ENCODE measurements around the gene PDE5A.

The PDE5A gene

DNA sequence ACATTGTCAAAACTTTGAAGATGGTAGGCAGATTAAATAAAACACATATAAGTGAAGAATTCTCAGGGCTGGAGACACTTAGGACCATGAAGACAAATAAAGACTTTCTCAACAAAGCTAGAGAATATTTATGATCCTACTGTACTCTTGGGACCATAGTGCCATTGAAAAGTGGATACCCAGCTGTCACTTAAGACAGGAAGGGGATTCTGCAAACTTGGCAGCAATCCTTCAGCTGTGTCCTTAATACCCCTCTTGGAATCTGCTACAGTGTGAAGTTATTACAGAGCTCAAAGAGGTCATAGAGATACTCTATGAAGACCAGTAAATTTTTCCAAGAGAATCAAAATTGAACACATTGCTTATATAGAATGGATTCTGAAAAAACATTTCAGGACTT lies 24.3 kb downstream of the PDE5A start:
- no peaks in the 10 kb centered on the region for H3K4me1 ChIP-seq (ENCODE audit: low read length)
- H3K79me2 ChIP-seq (ENCODE audit: low read length): peaks cover 17% of the 10 kb centered on the region
- no peaks in the 10 kb centered on the region for H3F3A ChIP-seq (ENCODE audit: insufficient read depth, low read length)
- no peaks in the 10 kb centered on the region for H3K9me2 ChIP-seq (replicated peaks; ENCODE audit: insufficient read depth, low read length)
- H3K27ac ChIP-seq (ENCODE audit: low read length): no peak overlapping the region
- no peaks in the 10 kb centered on the region for H3K36me3 ChIP-seq (replicated peaks; ENCODE audit: insufficient read depth, low read length)
- no peaks in the 10 kb centered on the region for H4K20me1 ChIP-seq (ENCODE audit: insufficient read depth, low read length)
- TF ChIP-seq EZH2phosphoT487 (IDR thresholded peaks at IDR 0.05; ENCODE audit: low read length): no peak
- no peak for TF ChIP-seq CTCF (IDR thresholded peaks at IDR 0.05; ENCODE audit: low read length)
- no peak for TF ChIP-seq EZH2 (optimal IDR thresholded peaks at IDR 0.05; ENCODE audit: low read depth, low read length)
- H2AFZ ChIP-seq (ENCODE audit: low read length): no peak overlapping the region
- H3K9me3 ChIP-seq (replicated peaks; ENCODE audit: insufficient read depth, low read length): no peaks in the 10 kb centered on the region
- H3K9ac ChIP-seq (ENCODE audit: low read length): no peak overlapping the region
- H3K4me3 ChIP-seq (ENCODE audit: low read length): no peak overlapping the region
- no peak overlapping the region for H3K4me2 ChIP-seq (ENCODE audit: low read depth, low read length)
- H3K27me3 ChIP-seq (replicated peaks; ENCODE audit: insufficient read depth, low read length): no peaks in the 10 kb centered on the region
- DNase-seq: no peak

DNA sequence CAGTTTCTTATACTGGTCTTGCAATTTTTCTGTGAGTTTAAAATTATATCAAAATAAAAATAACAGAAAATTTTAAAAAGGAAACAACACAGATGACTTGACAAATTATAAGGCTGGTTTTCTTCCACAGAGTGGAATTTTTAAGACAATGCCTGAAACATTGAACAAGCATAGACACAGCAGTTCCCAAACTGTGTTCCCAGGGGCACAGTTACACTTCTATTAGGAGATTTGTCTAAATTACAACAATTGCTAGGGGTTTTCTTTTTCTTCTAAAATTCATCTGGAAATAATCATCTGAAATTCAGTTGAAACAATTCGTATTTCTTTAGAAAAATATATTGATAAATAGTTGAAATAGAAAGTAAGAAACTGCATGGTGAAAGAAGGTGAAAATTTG lies 26.2 kb downstream of the PDE5A start:
- no peaks in the 10 kb centered on the region for H3K9me2 ChIP-seq (replicated peaks; ENCODE audit: insufficient read depth, low read length)
- H3K9me3 ChIP-seq (replicated peaks; ENCODE audit: insufficient read depth, low read length): no peaks in the 10 kb centered on the region
- H3K27ac ChIP-seq (ENCODE audit: low read length): no peak overlapping the region
- no peaks in the 10 kb centered on the region for H3K4me1 ChIP-seq (ENCODE audit: low read length)
- no peak overlapping the region for H3K4me2 ChIP-seq (ENCODE audit: low read depth, low read length)
- H4K20me1 ChIP-seq (ENCODE audit: insufficient read depth, low read length): no peaks in the 10 kb centered on the region
- H3K27me3 ChIP-seq (replicated peaks; ENCODE audit: insufficient read depth, low read length): no peaks in the 10 kb centered on the region
- DNase-seq: no peak
- TF ChIP-seq EZH2 (optimal IDR thresholded peaks at IDR 0.05; ENCODE audit: low read depth, low read length) (no peak), CTCF (IDR thresholded peaks at IDR 0.05; ENCODE audit: low read length) (no peak), EZH2phosphoT487 (IDR thresholded peaks at IDR 0.05; ENCODE audit: low read length) (no peak)
- H3F3A ChIP-seq (ENCODE audit: insufficient read depth, low read length): no peaks in the 10 kb centered on the region
- H2AFZ ChIP-seq (ENCODE audit: low read length): no peak overlapping the region
- H3K36me3 ChIP-seq (replicated peaks; ENCODE audit: insufficient read depth, low read length): no peaks in the 10 kb centered on the region
- H3K4me3 ChIP-seq (ENCODE audit: low read length): no peak overlapping the region
- no peak overlapping the region for H3K9ac ChIP-seq (ENCODE audit: low read length)
- H3K79me2 ChIP-seq (ENCODE audit: low read length): peaks cover 29% of the 10 kb centered on the region

DNA sequence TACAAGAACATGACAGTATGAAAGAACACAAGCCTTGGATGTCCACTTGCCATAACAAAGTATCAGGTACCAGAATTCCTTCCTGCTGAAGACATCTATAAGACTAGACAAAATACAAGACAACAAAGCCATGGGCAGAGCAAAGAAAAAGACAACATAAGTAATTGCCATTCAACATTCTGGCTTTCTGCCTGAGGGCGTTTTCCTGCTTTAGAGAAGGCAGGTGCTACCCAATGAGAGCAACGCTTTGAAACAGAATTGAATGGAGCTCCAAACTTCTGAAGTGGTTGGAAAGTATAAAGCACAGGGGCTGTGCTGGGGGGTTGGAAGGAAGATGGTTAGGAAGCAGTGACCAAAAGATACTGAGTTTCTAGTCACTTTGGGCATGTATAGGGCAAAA lies 30.1 kb downstream of the PDE5A start:
- H3K9me2 ChIP-seq (replicated peaks; ENCODE audit: insufficient read depth, low read length): no peaks in the 10 kb centered on the region
- TF ChIP-seq EZH2 (optimal IDR thresholded peaks at IDR 0.05; ENCODE audit: low read depth, low read length) (no peak), EZH2phosphoT487 (IDR thresholded peaks at IDR 0.05; ENCODE audit: low read length) (no peak), CTCF (IDR thresholded peaks at IDR 0.05; ENCODE audit: low read length) (no peak)
- no peak overlapping the region for H3K4me2 ChIP-seq (ENCODE audit: low read depth, low read length)
- no peaks in the 10 kb centered on the region for H3K9me3 ChIP-seq (replicated peaks; ENCODE audit: insufficient read depth, low read length)
- H3K79me2 ChIP-seq (ENCODE audit: low read length): peaks cover 24% of the 10 kb centered on the region; the same call in 1 of the 2 replicates
- H3K36me3 ChIP-seq (replicated peaks; ENCODE audit: insufficient read depth, low read length): no peaks in the 10 kb centered on the region
- H3K4me1 ChIP-seq (ENCODE audit: low read length): no peaks in the 10 kb centered on the region
- no peak overlapping the region for H2AFZ ChIP-seq (ENCODE audit: low read length)
- H3K27me3 ChIP-seq (replicated peaks; ENCODE audit: insufficient read depth, low read length): no peaks in the 10 kb centered on the region
- H4K20me1 ChIP-seq (ENCODE audit: insufficient read depth, low read length): no peaks in the 10 kb centered on the region
- no peaks in the 10 kb centered on the region for H3F3A ChIP-seq (ENCODE audit: insufficient read depth, low read length)
- no peak for DNase-seq
- H3K27ac ChIP-seq (ENCODE audit: low read length): no peak overlapping the region
- H3K9ac ChIP-seq (ENCODE audit: low read length): no peak overlapping the region
- H3K4me3 ChIP-seq (ENCODE audit: low read length): no peak overlapping the region

Measured in MM.1S (cell line).